GM12878 (cell line): ENCODE data around the gene NCR2.

ENCODE experiments used
- BCL11A ChIP-seq: IDR thresholded peaks from 2 replicates; pipeline ENCODE4 v1.6.1; 2011; ENCODE audit warnings: low read depth, low read length
- CTCF ChIP-seq, 3 experiments: IDR thresholded peaks in 2 of 3; conservative IDR thresholded peaks in 1 of 3; 2 replicates each; pipeline ENCODE4 v1.5.1; 2011; ENCODE audit warnings: low read depth in 3 of 3, low read length in 3 of 3, mild to moderate bottlenecking in 3 of 3, control low read depth in 2 of 3, moderate library complexity in 2 of 3, inconsistent platforms in 1 of 3, mixed read lengths in 1 of 3; ENCODE audit not compliant: control insufficient read depth in 2 of 3, insufficient read depth in 1 of 3; ENCODE audit errors: extremely low read depth in 1 of 3
- MAX ChIP-seq: IDR thresholded peaks from 2 replicates; pipeline ENCODE4 v1.6.1; 2012; ENCODE audit warnings: low read depth, low read length, improper control_type of control experiment
- POLR2A ChIP-seq: IDR thresholded peaks from 2 replicates; pipeline ENCODE4 v1.6.1; 2011; ENCODE audit warnings: low read depth, mild to moderate bottlenecking, low read length
- TCF3 ChIP-seq: IDR thresholded peaks from 2 replicates; pipeline ENCODE4 v1.6.1; 2012; ENCODE audit warnings: low read depth, mild to moderate bottlenecking, low read length, borderline replicate concordance; ENCODE audit not compliant: insufficient read depth

DNA sequence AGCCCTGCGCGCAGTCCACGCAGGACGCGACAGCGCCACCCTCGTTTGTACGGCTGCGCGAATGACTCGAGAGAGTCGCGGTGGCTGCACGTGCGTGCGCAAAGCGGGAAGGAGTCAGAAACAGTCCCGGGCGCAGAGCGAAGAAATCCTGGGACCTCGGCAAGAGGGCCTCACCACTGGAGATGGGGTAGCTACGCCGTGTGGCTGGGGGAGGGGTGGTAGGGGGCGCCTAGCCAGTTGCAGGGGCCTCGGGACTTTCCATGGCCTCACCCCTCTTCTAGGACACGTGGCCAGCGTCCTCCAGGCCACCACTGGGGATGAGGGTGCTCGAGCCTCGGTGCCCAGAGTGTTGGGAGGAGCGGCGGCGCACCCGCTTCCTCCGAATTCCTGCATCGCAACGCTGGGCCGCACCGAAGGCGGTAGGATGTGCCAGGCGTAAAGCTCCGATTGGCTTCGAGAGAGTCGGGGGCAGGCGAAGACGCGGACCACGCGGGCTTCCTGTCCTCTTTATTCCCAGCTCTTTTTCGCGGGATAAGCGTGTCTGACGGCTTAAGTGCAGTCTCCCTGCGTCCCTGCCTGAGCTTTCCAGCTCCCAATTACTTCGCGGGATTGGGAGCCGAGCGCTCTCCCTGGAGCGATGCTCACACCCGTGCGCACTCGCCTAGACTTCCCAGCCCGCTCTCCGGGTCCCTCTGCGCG lies 38.7 kb downstream of the NCR2 start:
- TF ChIP-seq MAX (no peak), TCF3 (no peak), CTCF (IDR thresholded peaks at IDR 0.05 in 2 of 3, conservative IDR thresholded peaks at IDR 0.05 in 1 of 3; ENCODE audit: control insufficient read depth in 2 of 3, extremely low read depth in 1 of 3, insufficient read depth in 1 of 3, low read depth in 3 of 3, low read length in 3 of 3) (no peak), POLR2A (no peak), BCL11A (no peak)
